A549 (cell line): ENCODE data around the gene SIPA1. TPM values are rescaled to one million over a fixed set of nuclear protein-coding genes. Genes with fewer than 3 reads are reported as not detected.

ENCODE experiments used
- ATAC-seq, 2 experiments: fragments of 200-7000 bp in 1 of 2; fragments of >200 bp in 1 of 2; cut with Nextera tagmentation in 1 of 2; cut with Tn5 transposase in 1 of 2; 3 replicates each; pipeline versions ENCODE4 v1.8.0 to v1.9.1; 2018 to 2020; ENCODE audit warnings: mild to moderate bottlenecking in 1 of 2, moderate library complexity in 1 of 2
- CTCF ChIA-PET: fragments of 300-600 bp; sonication (Branson Sonifier 250); formaldehyde crosslinking; extraction: SDS; loops from one replicate; lab custom pipeline; 2021; ENCODE audit warnings: antibody characterized with exemption, inconsistent platforms; lab: Yijun Ruan, JAX
- POLR2A ChIA-PET: fragments of 350-600 bp; formaldehyde crosslinking; extraction: SDS; loops from one replicate; lab custom pipeline; 2021; ENCODE audit warnings: antibody characterized with exemption, inconsistent platforms; lab: Yijun Ruan, JAX
- DNase-seq, 2 experiments: peaks; one replicate each; pipeline versions ENCODE4 v3.0.0 to v3.0.0-alpha.2; 2011 to 2016; ENCODE audit warnings: low read depth in 1 of 2, low spot score in 1 of 2
- FAIRE-seq: peaks from 2 replicates; lab custom pipeline; 2011; peaks lifted over from hg19 to GRCh38; lab: Jason Lieb, UNC
- H3K27ac ChIP-seq, 2 experiments: fragments of >200 bp; sonication (Bioruptor Twin); formaldehyde crosslinking; 3 replicates each; pipeline ENCODE4 v1.5.1; 2016 to 2017
- H3K4me1 ChIP-seq: fragments of >200 bp; sonication (Bioruptor Twin); formaldehyde crosslinking; 3 replicates; pipeline ENCODE4 v1.6.1; 2016
- H3K4me2 ChIP-seq: fragments of >200 bp; sonication (Bioruptor Twin); formaldehyde crosslinking; 3 replicates; pipeline ENCODE4 v1.6.1; 2016
- H3K4me3 ChIP-seq: fragments of >200 bp; sonication (Bioruptor Twin); formaldehyde crosslinking; 3 replicates; pipeline ENCODE4 v1.5.1; 2016
- H3K9me3 ChIP-seq: fragments of >200 bp; sonication (Bioruptor Twin); formaldehyde crosslinking; 3 replicates; pipeline ENCODE4 v1.6.1; 2016
- ATOH8 ChIP-seq: fragments of 250-450 bp; sonication (Bioruptor Pico); IDR thresholded peaks from 2 replicates; pipeline ENCODE4 v1.5.0; 2020; ENCODE audit warnings: low read depth, mild to moderate bottlenecking, moderate library complexity
- CBX8 ChIP-seq: fragments of 200-600 bp; sonication (generic); IDR thresholded peaks from 2 replicates; pipeline ENCODE4 v1.6.1; 2016
- CHD4 ChIP-seq: fragments of 200-600 bp; sonication (generic); IDR thresholded peaks from 2 replicates; pipeline ENCODE4 v1.6.1; 2016; ENCODE audit warnings: antibody characterized with exemption, mild to moderate bottlenecking, borderline replicate concordance
- ELK1 ChIP-seq: fragments of 150-350 bp; IDR thresholded peaks from 2 replicates; pipeline ENCODE4 v1.6.1; 2014; ENCODE audit warnings: low read depth, mild to moderate bottlenecking, low read length
- FOSB ChIP-seq: fragments of 250-450 bp; sonication (Bioruptor Pico); IDR thresholded peaks from 2 replicates; pipeline ENCODE4 v1.5.0; 2020; ENCODE audit warnings: mild to moderate bottlenecking, moderate library complexity
- FOSL2 ChIP-seq, 2 experiments: fragments of 450-650 bp in 1 of 2; fragments of >200 bp in 1 of 2; sonication (Bioruptor Twin) in 1 of 2; formaldehyde crosslinking; IDR thresholded peaks; 2 replicates each; pipeline versions ENCODE4 v1.5.0 to v1.6.1; 2016 to 2020; ENCODE audit warnings: mild to moderate bottlenecking in 1 of 2, moderate library complexity in 1 of 2
- HEYL ChIP-seq: fragments of 250-450 bp; sonication (Bioruptor Pico); IDR thresholded peaks from 2 replicates; pipeline ENCODE4 v1.8.0; 2021; ENCODE audit warnings: mild to moderate bottlenecking, moderate library complexity
- HMGXB4 ChIP-seq: fragments of 250-450 bp; sonication (Bioruptor Pico); IDR thresholded peaks from 2 replicates; pipeline ENCODE4 v1.5.0; 2021; ENCODE audit warnings: mild to moderate bottlenecking, moderate library complexity, borderline replicate concordance
- HOXB13 ChIP-seq: fragments of 250-450 bp; sonication (Bioruptor Pico); IDR thresholded peaks from 2 replicates; pipeline ENCODE4 v1.5.0; 2020; ENCODE audit warnings: low read depth, mild to moderate bottlenecking, moderate library complexity
- JUNB ChIP-seq: fragments of >200 bp; sonication (Bioruptor Twin); formaldehyde crosslinking; IDR thresholded peaks from 2 replicates; pipeline ENCODE4 v1.6.1; 2016
- MAFK ChIP-seq: fragments of 450-650 bp; IDR thresholded peaks from 2 replicates; pipeline ENCODE4 v1.6.1; 2014; ENCODE audit not compliant: partially characterized antibody
- NR3C1 ChIP-seq: fragments of >200 bp; sonication (Bioruptor Twin); formaldehyde crosslinking; IDR thresholded peaks from 3 replicates; pipeline ENCODE4 v1.6.1; 2017
- PHF8 ChIP-seq: fragments of 200-600 bp; sonication (generic); IDR thresholded peaks from 2 replicates; pipeline ENCODE4 v1.6.1; 2016; ENCODE audit warnings: low read depth, mild to moderate bottlenecking, antibody characterized with exemption, moderate library complexity, borderline replicate concordance
- POLR2AphosphoS2 ChIP-seq: conservative IDR thresholded peaks from 2 replicates; pipeline ENCODE4 v1.6.1; 2012; ENCODE audit warnings: low read length, improper control_type of control experiment, inconsistent platforms
- RNF2 ChIP-seq: fragments of 200-600 bp; sonication (generic); IDR thresholded peaks from 2 replicates; pipeline ENCODE4 v1.6.1; 2016; ENCODE audit warnings: low read depth, mild to moderate bottlenecking, antibody characterized with exemption, moderate library complexity, borderline replicate concordance
- SMC3 ChIP-seq: fragments of >200 bp; sonication (Bioruptor Twin); formaldehyde crosslinking; IDR thresholded peaks from 3 replicates; pipeline ENCODE4 v1.6.1; 2018; ENCODE audit warnings: inconsistent platforms
- SREBF2 ChIP-seq: fragments of 450-650 bp; IDR thresholded peaks from 2 replicates; pipeline ENCODE4 v1.6.1; 2014; ENCODE audit warnings: mild to moderate bottlenecking, moderate library complexity
- TFCP2L1 ChIP-seq: fragments of 250-450 bp; sonication (Bioruptor Pico); IDR thresholded peaks from 2 replicates; pipeline ENCODE4 v1.5.0; 2021; ENCODE audit warnings: mild to moderate bottlenecking
- ZC3H11A ChIP-seq: fragments of 450-650 bp; IDR thresholded peaks from 2 replicates; pipeline ENCODE4 v1.6.1; 2014; ENCODE audit warnings: antibody characterized with exemption, mild to moderate bottlenecking
- WGBS: methylation state at CpG from one replicate; pipeline ENCODE4 v1.1.6; 2017; ENCODE audit errors: missing lambda C conversion rate; 5-methylcytosine and 5-hydroxymethylcytosine counted together
- polyA plus RNA-seq, 4 experiments: library from polyadenylated mRNA; depleted of rRNA in 3 of 4; stranded (reverse); fragments of >200 nt; fragmentation: RNase III in 1 of 4; extraction: RNeasy Plus Mini Kit Qiagen cat#74134 plus additional on column Dnase treatment in 1 of 4; gene quantifications; 2 replicates in 3 of 4; 3 replicates in 1 of 4; pipeline ENCODE4 v1.2.3, GENCODE V29; 2011 to 2017
- TF ChIP-seq, protein P1 (sequence below): IDR thresholded peaks from 2 replicates; pipeline ENCODE4 v1.6.1; 2012

The SIPA1 gene
- polyA plus RNA-seq, 2 of the 4 experiments (the other 2 are of a cell fraction): 9.9 to 17.4 TPM

GRCh38 chr11:65591939-65592857, 45.7 kb upstream of the SIPA1 start:
- Histone ChIP-seq H3K4me1 (peaks cover 14% of the 10 kb centered on the region), H3K27ac (no peak overlapping the region), H3K4me2 (no peak overlapping the region), H3K9me3 (no peaks in the 10 kb centered on the region), H3K4me3 (no peak overlapping the region)
- POLR2A ChIA-PET: interaction anchor here (0.6 to 1.4 kb wide), 3 partner anchors 21 to 84 kb away, joined by 4 to 5 read pairs (median 4); partner anchors contain the start of gene PCNX3
- ATAC-seq (no peak), FAIRE-seq (no peak), DNase-seq (no peak)
- CTCF ChIA-PET: interaction anchor here (1.0 to 14.6 kb wide), 9 partner anchors 9 to 268 kb away, joined by 3 to 249 read pairs (median 36); partner anchors contain the start of genes EHBP1L1, FAM89B, MAP3K11 and MUS81
- WGBS: 95% methylated on average over 95 of the region's 106 CpGs
- TF ChIP-seq FOSB (no peak), ZC3H11A (no peak), MAFK (peak; percentile 63), HOXB13 (no peak), TFCP2L1 (CRISPR knock-in tag) (no peak), JUNB (no peak)

DNA sequence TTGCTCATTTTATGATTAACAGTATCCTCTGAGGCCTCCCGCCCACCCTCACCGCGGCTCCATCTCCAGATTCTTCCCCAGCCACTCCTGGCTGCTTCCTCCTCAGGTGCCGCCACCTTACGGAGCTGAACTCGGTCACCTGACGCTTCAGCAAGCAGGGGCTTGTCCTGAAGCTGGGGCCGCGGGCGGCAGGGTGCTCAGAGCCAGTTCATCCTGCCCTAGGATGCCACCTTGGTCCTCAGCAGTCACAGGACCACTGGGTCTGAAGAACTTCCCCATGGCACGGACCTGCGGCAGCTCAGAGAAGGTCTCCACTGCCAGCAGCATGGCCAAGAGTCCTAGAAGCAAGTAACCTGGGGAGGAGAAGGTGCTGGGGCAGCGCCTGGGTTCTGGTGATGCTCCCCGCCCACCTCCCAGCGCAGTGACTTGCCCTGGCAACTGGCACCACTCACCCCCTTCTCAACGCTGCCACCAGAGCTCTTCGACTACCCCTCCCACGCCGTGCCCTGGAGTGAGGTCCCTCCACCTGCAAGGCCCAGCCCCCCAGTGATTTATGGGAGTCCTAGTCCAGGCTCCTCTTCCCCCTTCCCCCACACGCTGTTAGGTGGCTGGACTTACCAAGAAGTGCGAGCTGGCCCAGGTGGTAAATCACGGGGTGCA, 44.9 kb upstream of the SIPA1 start:
- ChIA-PET POLR2A (interaction anchor here (1.4 kb wide), 1 partner anchor 22 kb away, joined by 4 read pairs; the partner anchor contains the start of gene PCNX3), CTCF (interaction anchor here (0.8 to 14.6 kb wide), 20 partner anchors 9 to 267 kb away, joined by 3 to 249 read pairs (median 5); partner anchors contain the start of genes EHBP1L1, FAM89B, MAP3K11 and MUS81)
- FAIRE-seq (no peak), ATAC-seq (no peak), DNase-seq (no peak)
- Histone ChIP-seq H3K9me3 (no peaks in the 10 kb centered on the region), H3K27ac (no peak overlapping the region), H3K4me1 (peaks cover 6% of the 10 kb centered on the region), H3K4me3 (no peak overlapping the region), H3K4me2 (no peak overlapping the region)
- TF ChIP-seq CBX8: no peak
- TF ChIP-seq HMGXB4 (CRISPR knock-in tag): no peak
- TF ChIP-seq SMC3: no peak
- no peak for TF ChIP-seq FOSL2 (IDR thresholded peaks at IDR 0.05)
- TF ChIP-seq FOSL2 (CRISPR knock-in tag; IDR thresholded peaks at IDR 0.05): no peak
- no peak for TF ChIP-seq CHD4
- no peak for TF ChIP-seq ATOH8
- no peak for TF ChIP-seq RNF2
- no peak for TF ChIP-seq NR3C1
- no peak for TF ChIP-seq MAFK
- TF ChIP-seq ELK1: no peak
- no peak for TF ChIP-seq SREBF2
- no peak for TF ChIP-seq POLR2AphosphoS2
- TF ChIP-seq TFCP2L1 (CRISPR knock-in tag): no peak
- no peak for TF ChIP-seq PHF8
- TF ChIP-seq HEYL: no peak
- TF ChIP-seq, protein P1, sequence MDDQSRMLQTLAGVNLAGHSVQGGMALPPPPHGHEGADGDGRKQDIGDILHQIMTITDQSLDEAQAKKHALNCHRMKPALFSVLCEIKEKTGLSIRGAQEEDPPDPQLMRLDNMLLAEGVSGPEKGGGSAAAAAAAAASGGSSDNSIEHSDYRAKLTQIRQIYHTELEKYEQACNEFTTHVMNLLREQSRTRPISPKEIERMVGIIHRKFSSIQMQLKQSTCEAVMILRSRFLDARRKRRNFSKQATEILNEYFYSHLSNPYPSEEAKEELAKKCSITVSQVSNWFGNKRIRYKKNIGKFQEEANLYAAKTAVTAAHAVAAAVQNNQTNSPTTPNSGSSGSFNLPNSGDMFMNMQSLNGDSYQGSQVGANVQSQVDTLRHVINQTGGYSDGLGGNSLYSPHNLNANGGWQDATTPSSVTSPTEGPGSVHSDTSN: no peak
- WGBS: 88% methylated on average over 20 of the region's 22 CpGs
